GM12878 (cell line): ENCODE results near the gene DMWD. TPM values are rescaled to one million over a fixed set of nuclear protein-coding genes. Genes with fewer than 3 reads are reported as not detected.

Source experiments
- ATAC-seq: fragments of 200-7000 bp; cut with Tn5 transposase; 3 replicates; pipeline ENCODE4 v1.9.1; 2020; ENCODE audit warnings: mild to moderate bottlenecking, moderate library complexity
- BruUV-seq: library from RNA; stranded (reverse); fragments of 400-500 nt; replicated peaks from 2 replicates; lab custom pipeline; 2021; lab: Mats Ljungman, UMichigan
- CTCF ChIA-PET: fragments of 300-600 bp; sonication (Branson Sonifier 250); formaldehyde crosslinking; extraction: SDS; loops from one replicate; lab custom pipeline; 2021; ENCODE audit warnings: inconsistent platforms; lab: Yijun Ruan, JAX
- POLR2A ChIA-PET: fragments of 350-600 bp; formaldehyde crosslinking; extraction: SDS; loops from one replicate; lab custom pipeline; 2021; ENCODE audit warnings: inconsistent platforms; lab: Charles Lee
- RAD21 ChIA-PET: fragments of 300-600 bp; sonication (Branson Sonifier 250); formaldehyde crosslinking; loops from one replicate; lab custom pipeline; 2023; ENCODE audit warnings: antibody characterized with exemption; ENCODE audit not compliant: unreplicated experiment; lab: Charles Lee
- SMC1A ChIA-PET: fragments of 300-600 bp; sonication (Branson Sonifier 250); formaldehyde crosslinking; loops from one replicate; lab custom pipeline; 2023; ENCODE audit not compliant: unreplicated experiment, uncharacterized antibody; lab: Charles Lee
- DNase-seq: peaks from one replicate; pipeline ENCODE4 v3.0.0-alpha.2; 2011; ENCODE audit warnings: low read depth, low spot score
- FAIRE-seq: peaks from 3 replicates; lab custom pipeline; 2011; peaks lifted over from hg19 to GRCh38; lab: Jason Lieb, UNC
- H2AFZ ChIP-seq: 2 replicates; pipeline ENCODE4 v1.6.0; 2011; ENCODE audit warnings: low read depth, low read length, control low read depth; ENCODE audit not compliant: control insufficient read depth
- H3K27ac ChIP-seq: 2 replicates; pipeline ENCODE4 v1.5.1; 2011; ENCODE audit warnings: control low read depth; ENCODE audit not compliant: control insufficient read depth, insufficient read depth
- H3K27me3 ChIP-seq, 2 experiments: replicated peaks in 1 of 2; 2 replicates each; pipeline versions ENCODE4 v1.6.0 to v1.6.1; 2011; ENCODE audit warnings: low read length in 1 of 2; ENCODE audit not compliant: control insufficient read depth in 2 of 2, insufficient read depth in 2 of 2
- H3K36me3 ChIP-seq, 2 experiments: 2 replicates each; pipeline ENCODE4 v1.5.1; 2011; ENCODE audit warnings: low read length in 1 of 2; ENCODE audit not compliant: control insufficient read depth in 2 of 2, insufficient read depth in 2 of 2
- H3K4me1 ChIP-seq: 2 replicates; pipeline ENCODE4 v1.6.1; 2011; ENCODE audit warnings: mild to moderate bottlenecking, low read length, moderate library complexity, mixed read lengths; ENCODE audit not compliant: control insufficient read depth, insufficient read depth
- H3K4me2 ChIP-seq: 2 replicates; pipeline ENCODE4 v1.6.0; 2011; ENCODE audit warnings: control low read depth; ENCODE audit not compliant: control insufficient read depth, insufficient read depth
- H3K4me3 ChIP-seq: fragments of 200-600 bp; sonication (generic); 2 replicates; pipeline ENCODE4 v1.5.1; 2016
- H3K79me2 ChIP-seq: 2 replicates; pipeline ENCODE4 v1.6.0; 2011; ENCODE audit warnings: low read length; ENCODE audit not compliant: control insufficient read depth, insufficient read depth
- H3K9ac ChIP-seq: 2 replicates; pipeline ENCODE4 v1.8.0; 2011; ENCODE audit warnings: low read length, control low read depth, mixed read lengths; ENCODE audit not compliant: control insufficient read depth, insufficient read depth
- H3K9me3 ChIP-seq: replicated peaks from 3 replicates; pipeline ENCODE4 v1.5.1; 2011; ENCODE audit warnings: mild to moderate bottlenecking, low read length; ENCODE audit not compliant: control insufficient read depth, insufficient read depth
- H4K20me1 ChIP-seq: 2 replicates; pipeline ENCODE4 v1.6.0; 2011; ENCODE audit not compliant: control insufficient read depth, insufficient read depth
- CBX5 ChIP-seq: sonication (generic); IDR thresholded peaks from 2 replicates; pipeline ENCODE4 v1.6.1; 2016; ENCODE audit warnings: low read depth, moderate library complexity, mild to moderate bottlenecking, inconsistent platforms
- CHD2 ChIP-seq: IDR thresholded peaks from 2 replicates; pipeline ENCODE4 v1.6.1; 2011; ENCODE audit warnings: low read depth, low read length, improper control_type of control experiment, borderline replicate concordance
- HDAC2 ChIP-seq: fragments of 200-600 bp; sonication (generic); IDR thresholded peaks from 2 replicates; pipeline ENCODE4 v1.6.1; 2017
- MTA2 ChIP-seq: fragments of 450-650 bp; IDR thresholded peaks from 2 replicates; pipeline ENCODE4 v1.6.1; 2016; ENCODE audit warnings: low read depth, mild to moderate bottlenecking, moderate library complexity
- PAX5 ChIP-seq: IDR thresholded peaks from 2 replicates; pipeline ENCODE4 v1.6.1; 2011; ENCODE audit warnings: low read depth, low read length, borderline replicate concordance
- POU2F2 ChIP-seq: IDR thresholded peaks from 3 replicates; pipeline ENCODE4 v1.6.1; 2011; ENCODE audit warnings: low read depth, mild to moderate bottlenecking, low read length, borderline replicate concordance
- RB1 ChIP-seq: fragments of 450-650 bp; formaldehyde crosslinking; IDR thresholded peaks from 2 replicates; pipeline ENCODE4 v1.6.1; 2017; ENCODE audit warnings: mild to moderate bottlenecking, borderline replicate concordance
- RBBP5 ChIP-seq: fragments of 200-600 bp; sonication (generic); conservative IDR thresholded peaks from 2 replicates; pipeline ENCODE4 v1.6.1; 2016
- RELA ChIP-seq: fragments of 450-650 bp; IDR thresholded peaks from 2 replicates; pipeline ENCODE4 v1.8.0; 2014; ENCODE audit warnings: borderline replicate concordance; ENCODE audit not compliant: partially characterized antibody
- SIN3A ChIP-seq: IDR thresholded peaks from 2 replicates; pipeline ENCODE4 v1.6.1; 2012; ENCODE audit warnings: low read depth, low read length, improper control_type of control experiment
- SMARCA5 ChIP-seq: fragments of 450-650 bp; IDR thresholded peaks from 2 replicates; pipeline ENCODE4 v1.6.1; 2017; ENCODE audit warnings: mild to moderate bottlenecking
- SREBF1 ChIP-seq: IDR thresholded peaks from 2 replicates; pipeline ENCODE4 v1.6.1; 2012; ENCODE audit warnings: mild to moderate bottlenecking, low read length
- YY1 ChIP-seq: IDR thresholded peaks from 2 replicates; pipeline ENCODE4 v1.6.1; 2011; ENCODE audit warnings: low read depth, mild to moderate bottlenecking, low read length
- WGBS: methylation state at CpG from one replicate; pipeline ENCODE4 v1.1.6; 2016; ENCODE audit warnings: low lambda C conversion rate; ENCODE audit not compliant: insufficient replicate concordance, insufficient coverage; ENCODE audit errors: missing lambda C conversion rate; 5-methylcytosine and 5-hydroxymethylcytosine counted together
- in situ Hi-C: fragments of 300-500 bp; cut with MboI; formaldehyde crosslinking; loops from 9 replicates; pipeline ENCODE4 v1.14.3; 2018; ENCODE audit warnings: mixed read lengths
- intact Hi-C: fragments of 100-400 bp; cut with micrococcal nuclease; formaldehyde crosslinking; loops from one replicate; pipeline ENCODE4 v1.14.2; 2022; ENCODE audit not compliant: unreplicated experiment
- polyA plus RNA-seq, 11 experiments: library from polyadenylated mRNA; depleted of rRNA in 4 of 11; unstranded in 6 of 11; stranded (reverse) in 5 of 11; fragments of >200 nt; fragmentation: Nextera tagmentation in 4 of 11; fragmentation: Illumina TruSeq in 1 of 11; extraction: Ambion mirVana in 4 of 11; extraction: Trizol in 1 of 11; gene quantifications; 1 replicate in 1 of 11; 2 replicates in 10 of 11; pipeline versions ENCODE4 v1.2.1 to v1.2.3, GENCODE V29; 2011 to 2016; ENCODE audit warnings: inconsistent platforms in 2 of 11, missing spikeins in 2 of 11, low read depth in 1 of 11
- total RNA-seq, 4 experiments: library from RNA; depleted of rRNA in 3 of 4; stranded (reverse); fragments of >200 nt in 3 of 4; fragmentation: Illumina TruSeq in 1 of 4; extraction: Trizol in 1 of 4; gene quantifications; 2 replicates each; pipeline versions ENCODE4 v1.2.1 to v1.2.3, GENCODE V29; 2013 to 2021
- TF ChIP-seq, protein P1 (sequence below): fragments of 450-650 bp; IDR thresholded peaks from 2 replicates; pipeline ENCODE4 v1.6.1; 2018; ENCODE audit warnings: mild to moderate bottlenecking, low read depth, moderate library complexity; ENCODE audit not compliant: partially characterized antibody
- TF ChIP-seq, protein P2 (sequence below): fragments of 450-650 bp; IDR thresholded peaks from 2 replicates; pipeline ENCODE4 v1.6.1; 2017; ENCODE audit warnings: antibody characterized with exemption, mild to moderate bottlenecking, moderate library complexity

DMWD gene
- total and polyA plus RNA-seq, 10 of the 15 experiments (the other 5 are each of a cell fraction or from before 2014, with no cell fraction given) = 3.5 to 56.0 (median 11.6) TPM

DNA sequence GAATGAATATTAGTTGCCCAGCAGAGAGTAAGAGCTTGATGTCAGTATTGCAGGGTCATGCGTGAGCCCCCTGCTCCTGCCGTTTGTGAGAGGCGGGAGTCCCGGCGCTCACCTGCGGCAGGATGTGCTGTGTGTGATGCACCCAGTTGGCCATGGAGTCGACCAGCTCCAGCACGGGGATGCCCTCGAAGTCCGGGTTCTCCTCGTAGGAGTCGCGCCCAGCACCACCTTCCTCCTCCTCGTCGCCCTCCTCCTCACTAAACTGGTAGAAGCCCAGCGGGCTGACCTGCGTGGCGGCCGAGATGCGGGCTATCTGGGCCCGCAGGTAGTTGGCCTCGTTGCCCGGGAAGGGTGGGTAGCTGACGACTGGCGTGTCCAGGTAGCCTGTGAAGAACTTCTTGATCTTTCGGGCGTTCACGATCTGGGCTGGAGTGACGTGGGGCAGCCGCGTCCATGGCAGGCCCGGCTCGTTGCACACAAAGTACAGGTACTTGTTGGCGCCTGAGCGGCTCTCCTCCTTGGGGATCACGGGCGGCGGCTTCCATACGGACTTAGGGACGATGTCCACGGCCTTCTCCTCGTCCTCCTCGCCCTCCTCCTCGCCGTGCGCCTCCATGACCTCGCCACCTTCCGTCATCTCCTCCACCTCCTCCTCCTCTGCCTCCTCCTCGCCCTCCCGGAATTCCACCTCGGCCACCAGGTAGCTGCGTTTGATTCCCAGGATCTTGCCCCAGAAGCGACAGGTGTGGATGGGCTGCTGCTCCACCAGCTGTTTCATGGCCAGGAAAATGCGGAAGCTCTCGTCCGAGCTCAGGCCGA lies 11.7 kb upstream of the DMWD start (continued):
- TF ChIP-seq, protein P1, sequence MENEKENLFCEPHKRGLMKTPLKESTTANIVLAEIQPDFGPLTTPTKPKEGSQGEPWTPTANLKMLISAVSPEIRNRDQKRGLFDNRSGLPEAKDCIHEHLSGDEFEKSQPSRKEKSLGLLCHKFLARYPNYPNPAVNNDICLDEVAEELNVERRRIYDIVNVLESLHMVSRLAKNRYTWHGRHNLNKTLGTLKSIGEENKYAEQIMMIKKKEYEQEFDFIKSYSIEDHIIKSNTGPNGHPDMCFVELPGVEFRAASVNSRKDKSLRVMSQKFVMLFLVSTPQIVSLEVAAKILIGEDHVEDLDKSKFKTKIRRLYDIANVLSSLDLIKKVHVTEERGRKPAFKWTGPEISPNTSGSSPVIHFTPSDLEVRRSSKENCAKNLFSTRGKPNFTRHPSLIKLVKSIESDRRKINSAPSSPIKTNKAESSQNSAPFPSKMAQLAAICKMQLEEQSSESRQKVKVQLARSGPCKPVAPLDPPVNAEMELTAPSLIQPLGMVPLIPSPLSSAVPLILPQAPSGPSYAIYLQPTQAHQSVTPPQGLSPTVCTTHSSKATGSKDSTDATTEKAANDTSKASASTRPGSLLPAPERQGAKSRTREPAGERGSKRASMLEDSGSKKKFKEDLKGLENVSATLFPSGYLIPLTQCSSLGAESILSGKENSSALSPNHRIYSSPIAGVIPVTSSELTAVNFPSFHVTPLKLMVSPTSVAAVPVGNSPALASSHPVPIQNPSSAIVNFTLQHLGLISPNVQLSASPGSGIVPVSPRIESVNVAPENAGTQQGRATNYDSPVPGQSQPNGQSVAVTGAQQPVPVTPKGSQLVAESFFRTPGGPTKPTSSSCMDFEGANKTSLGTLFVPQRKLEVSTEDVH = no peak

DNA sequence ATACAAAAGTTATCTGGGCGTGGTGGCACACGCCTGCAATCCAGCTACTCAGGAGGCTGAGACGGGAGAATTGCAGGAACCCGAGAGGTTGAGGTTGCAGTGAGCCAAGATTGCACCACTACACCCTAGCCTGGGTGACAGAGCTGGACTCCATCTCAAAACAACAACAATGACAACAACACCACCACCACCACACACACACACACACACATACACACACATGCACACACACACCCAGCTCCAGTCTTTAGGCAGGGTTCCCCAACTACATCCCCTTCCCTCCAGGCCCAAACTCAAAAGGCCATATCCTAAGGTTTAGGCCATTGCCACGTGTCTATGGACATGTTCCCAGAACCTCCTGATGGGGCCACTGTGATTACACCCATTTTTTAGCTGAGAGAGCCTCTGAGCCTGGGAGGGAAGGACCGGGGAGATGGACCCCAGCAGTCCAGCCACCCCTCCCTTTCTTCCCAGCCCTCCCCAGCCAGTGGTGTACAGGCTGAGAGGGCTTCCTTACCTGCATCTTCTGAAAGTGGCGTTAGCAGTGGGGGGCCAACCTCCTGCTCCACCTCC lies 9.0 kb upstream of the DMWD start:
- no peaks in the 10 kb centered on the region for H4K20me1 ChIP-seq
- RAD21 ChIA-PET = interaction anchor here (1.6 to 4.8 kb wide), 2 partner anchors 9 to 32 kb away, joined by 3 to 63 read pairs; partner anchors contain the start of gene SIX5
- POLR2A ChIA-PET = interaction anchor here (0.6 to 0.9 kb wide), 3 partner anchors 33 to 117 kb away, joined by 3 to 4 read pairs (median 3); partner anchors contain the start of gene SIX5
- intact Hi-C loops = no loop called here
- no peak overlapping the region for H3K4me2 ChIP-seq
- H3K36me3 ChIP-seq = no peaks in the 10 kb centered on the region
- WGBS = 79% methylated on average over 7 of the region's 7 CpGs
- TF ChIP-seq CBX5 = no peak
- no peak for TF ChIP-seq POU2F2
- no peak for TF ChIP-seq CHD2
- TF ChIP-seq SREBF1 = no peak
- no peak for TF ChIP-seq RB1
- no peak for TF ChIP-seq PAX5
- no peak for TF ChIP-seq MTA2
- TF ChIP-seq SMARCA5 = no peak
- TF ChIP-seq, protein P2, sequence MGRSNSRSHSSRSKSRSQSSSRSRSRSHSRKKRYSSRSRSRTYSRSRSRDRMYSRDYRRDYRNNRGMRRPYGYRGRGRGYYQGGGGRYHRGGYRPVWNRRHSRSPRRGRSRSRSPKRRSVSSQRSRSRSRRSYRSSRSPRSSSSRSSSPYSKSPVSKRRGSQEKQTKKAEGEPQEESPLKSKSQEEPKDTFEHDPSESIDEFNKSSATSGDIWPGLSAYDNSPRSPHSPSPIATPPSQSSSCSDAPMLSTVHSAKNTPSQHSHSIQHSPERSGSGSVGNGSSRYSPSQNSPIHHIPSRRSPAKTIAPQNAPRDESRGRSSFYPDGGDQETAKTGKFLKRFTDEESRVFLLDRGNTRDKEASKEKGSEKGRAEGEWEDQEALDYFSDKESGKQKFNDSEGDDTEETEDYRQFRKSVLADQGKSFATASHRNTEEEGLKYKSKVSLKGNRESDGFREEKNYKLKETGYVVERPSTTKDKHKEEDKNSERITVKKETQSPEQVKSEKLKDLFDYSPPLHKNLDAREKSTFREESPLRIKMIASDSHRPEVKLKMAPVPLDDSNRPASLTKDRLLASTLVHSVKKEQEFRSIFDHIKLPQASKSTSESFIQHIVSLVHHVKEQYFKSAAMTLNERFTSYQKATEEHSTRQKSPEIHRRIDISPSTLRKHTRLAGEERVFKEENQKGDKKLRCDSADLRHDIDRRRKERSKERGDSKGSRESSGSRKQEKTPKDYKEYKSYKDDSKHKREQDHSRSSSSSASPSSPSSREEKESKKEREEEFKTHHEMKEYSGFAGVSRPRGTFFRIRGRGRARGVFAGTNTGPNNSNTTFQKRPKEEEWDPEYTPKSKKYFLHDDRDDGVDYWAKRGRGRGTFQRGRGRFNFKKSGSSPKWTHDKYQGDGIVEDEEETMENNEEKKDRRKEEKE = no peak
- TF ChIP-seq SIN3A = no peak
- no peak for TF ChIP-seq RELA
- no peak for TF ChIP-seq RBBP5
- no peak for TF ChIP-seq HDAC2
- TF ChIP-seq YY1 = no peak
- no peak for ATAC-seq
- no peak overlapping the region for H3K4me3 ChIP-seq
- H3K79me2 ChIP-seq = no peaks in the 10 kb centered on the region
- no peak for DNase-seq
- H3K27ac ChIP-seq = no peak overlapping the region
- H3K4me1 ChIP-seq = peaks cover 8% of the 10 kb centered on the region
- BruUV-seq = no TSS peak
- no peaks in the 10 kb centered on the region for H3K9me3 ChIP-seq
- H2AFZ ChIP-seq = no peak overlapping the region
- CTCF ChIA-PET = interaction anchor here (1.0 to 8.1 kb wide), 3 partner anchors 15 to 68 kb away, joined by 3 to 110 read pairs (median 7); partner anchors contain the start of gene SIX5
- SMC1A ChIA-PET = no interaction called here
- FAIRE-seq = no peak
- H3K27me3 ChIP-seq = no peaks in the 10 kb centered on the region
- in situ Hi-C loops = no loop called here
- no peak overlapping the region for H3K9ac ChIP-seq
